Caco-2 (cell line): Measurements from ENCODE around the gene FEM1C. TPM values are rescaled to one million over a fixed set of nuclear protein-coding genes. Genes with fewer than 3 reads are reported as not detected.

Experiments
- BruUV-seq: library from RNA; stranded (reverse); fragments of 400-500 nt; replicated peaks from 2 replicates; lab custom pipeline; 2021; lab: Mats Ljungman, UMichigan
- CTCF ChIA-PET: fragments of 300-600 bp; sonication (Branson Sonifier 250); formaldehyde crosslinking; loops from one replicate; lab custom pipeline; 2022; ENCODE audit warnings: antibody characterized with exemption; lab: Charles Lee
- POLR2A ChIA-PET: fragments of 300-600 bp; sonication (Branson Sonifier 250); formaldehyde crosslinking; loops from one replicate; lab custom pipeline; 2022; ENCODE audit warnings: antibody characterized with exemption; lab: Charles Lee
- DNase-seq, 2 experiments: peaks; one replicate each; pipeline versions ENCODE4 v3.0.0 to v3.0.0-alpha.2; 2020 to 2022
- H3K27me3 ChIP-seq: replicated peaks from 2 replicates; pipeline ENCODE4 v1.6.0; 2011; ENCODE audit warnings: low read length; ENCODE audit not compliant: control insufficient read depth, insufficient read depth
- H3K36me3 ChIP-seq: 2 replicates; pipeline ENCODE4 v1.5.1; 2011; ENCODE audit warnings: low read length; ENCODE audit not compliant: control insufficient read depth, insufficient read depth
- H3K4me1 ChIP-seq: fragments of 250-450 bp; sonication (Bioruptor Pico); 2 replicates; pipeline ENCODE4 v1.5.1; 2020; ENCODE audit warnings: mild to moderate bottlenecking
- H3K4me3 ChIP-seq: 2 replicates; pipeline ENCODE4 v1.5.1; 2011; ENCODE audit warnings: low read depth, mild to moderate bottlenecking, control low read depth, low read length
- H3K9me3 ChIP-seq: fragments of 250-450 bp; sonication (Bioruptor Pico); 2 replicates; pipeline ENCODE4 v1.5.1; 2020; ENCODE audit warnings: mild to moderate bottlenecking, moderate library complexity
- H3K27ac Mint-ChIP-seq: one replicate; pipeline ENCODE4 v1.8.0; 2022; ENCODE audit warnings: mixed read lengths; ENCODE audit not compliant: unreplicated experiment
- H3K27me3 Mint-ChIP-seq: one replicate; pipeline ENCODE4 v1.8.0; 2022; ENCODE audit warnings: mixed read lengths; ENCODE audit not compliant: insufficient read depth, unreplicated experiment
- H3K36me3 Mint-ChIP-seq: one replicate; pipeline ENCODE4 v1.8.0; 2022; ENCODE audit warnings: mild to moderate bottlenecking, mixed read lengths; ENCODE audit not compliant: insufficient read depth, unreplicated experiment
- H3K4me1 Mint-ChIP-seq: one replicate; pipeline ENCODE4 v1.8.0; 2022; ENCODE audit warnings: low read depth, mixed read lengths; ENCODE audit not compliant: unreplicated experiment
- H3K4me3 Mint-ChIP-seq: one replicate; pipeline ENCODE4 v1.8.0; 2022; ENCODE audit warnings: mild to moderate bottlenecking, moderate library complexity, mixed read lengths; ENCODE audit not compliant: unreplicated experiment
- H3K9me3 Mint-ChIP-seq: one replicate; pipeline ENCODE4 v1.8.0; 2022; ENCODE audit warnings: mixed read lengths; ENCODE audit not compliant: unreplicated experiment
- CTCF ChIP-seq, 2 experiments: fragments of 200-600 bp in 1 of 2; IDR thresholded peaks; 1 replicate in 1 of 2; 2 replicates in 1 of 2; pipeline versions ENCODE4 v1.5.1 to v1.8.0; 2011 to 2022; ENCODE audit warnings: antibody characterized with exemption in 1 of 2, control low read depth in 1 of 2, inconsistent platforms in 1 of 2, low read depth in 1 of 2, low read length in 1 of 2, mild to moderate bottlenecking in 1 of 2, moderate library complexity in 1 of 2; ENCODE audit not compliant: insufficient read depth in 1 of 2, severe bottlenecking in 1 of 2, unreplicated experiment in 1 of 2
- intact Hi-C: fragments of 100-400 bp; cut with micrococcal nuclease; formaldehyde crosslinking; loops from one replicate; pipeline ENCODE4 v1.10.0; 2022; ENCODE audit not compliant: unreplicated experiment
- total RNA-seq: library from RNA; stranded (reverse); gene quantifications from 2 replicates; pipeline ENCODE4 v1.2.3, GENCODE V29; 2022

FEM1C gene
- total RNA-seq, 1 experiment from 2014 or later = 11.8 TPM

- Mint-ChIP-seq H3K4me1 (no peaks in the 10 kb centered on the region), H3K9me3 (no peaks in the 10 kb centered on the region), H3K4me3 (no peak overlapping the region), H3K27ac (no peak overlapping the region), H3K27me3 (no peaks in the 10 kb centered on the region), H3K36me3 (no peaks in the 10 kb centered on the region)
- intact Hi-C loops = no loop called here
- TF ChIP-seq CTCF (IDR thresholded peaks at IDR 0.05; ENCODE audit: insufficient read depth in 1 of 2, low read depth in 1 of 2, low read length in 1 of 2, severe bottlenecking in 1 of 2, unreplicated experiment in 1 of 2) = no peak
- Histone ChIP-seq H3K4me3 (no peak overlapping the region), H3K9me3 (no peaks in the 10 kb centered on the region), H3K4me1 (no peaks in the 10 kb centered on the region), H3K36me3 (no peaks in the 10 kb centered on the region), H3K27me3 (no peaks in the 10 kb centered on the region)
- DNase-seq = no peak
- BruUV-seq = no TSS peak
- ChIA-PET CTCF (no interaction called here), POLR2A (no interaction called here)
These were observed 38.9 kb upstream of the FEM1C start for GRCh38 chr5:115583474-115583873.

GRCh38 chr5:115580941-115581340 lies 36.4 kb upstream of the FEM1C start:
- Histone ChIP-seq H3K4me1 (no peaks in the 10 kb centered on the region), H3K9me3 (no peaks in the 10 kb centered on the region), H3K36me3 (no peaks in the 10 kb centered on the region), H3K27me3 (no peaks in the 10 kb centered on the region), H3K4me3 (no peak overlapping the region)
- H3K27me3 Mint-ChIP-seq = no peaks in the 10 kb centered on the region
- H3K36me3 Mint-ChIP-seq = no peaks in the 10 kb centered on the region
- H3K27ac Mint-ChIP-seq = no peak overlapping the region
- TF ChIP-seq CTCF (IDR thresholded peaks at IDR 0.05; ENCODE audit: insufficient read depth in 1 of 2, low read depth in 1 of 2, low read length in 1 of 2, severe bottlenecking in 1 of 2, unreplicated experiment in 1 of 2) = no peak
- BruUV-seq = no TSS peak
- intact Hi-C loops = no loop called here
- CTCF ChIA-PET = no interaction called here
- no peaks in the 10 kb centered on the region for H3K4me1 Mint-ChIP-seq
- no peak for DNase-seq
- H3K9me3 Mint-ChIP-seq = no peaks in the 10 kb centered on the region
- POLR2A ChIA-PET = no interaction called here
- no peak overlapping the region for H3K4me3 Mint-ChIP-seq

- H3K36me3 ChIP-seq = no peaks in the 10 kb centered on the region
- Mint-ChIP-seq H3K27ac (no peak overlapping the region), H3K4me3 (no peak overlapping the region), H3K4me1 (no peaks in the 10 kb centered on the region), H3K36me3 (no peaks in the 10 kb centered on the region), H3K9me3 (no peaks in the 10 kb centered on the region), H3K27me3 (no peaks in the 10 kb centered on the region)
- TF ChIP-seq CTCF (IDR thresholded peaks at IDR 0.05; ENCODE audit: insufficient read depth in 1 of 2, low read depth in 1 of 2, low read length in 1 of 2, severe bottlenecking in 1 of 2, unreplicated experiment in 1 of 2) = no peak
- POLR2A ChIA-PET = no interaction called here
- intact Hi-C loops = no loop called here
- H3K4me3 ChIP-seq = no peak overlapping the region
- CTCF ChIA-PET = no interaction called here
- no peaks in the 10 kb centered on the region for H3K4me1 ChIP-seq
- no peak for DNase-seq
- H3K27me3 ChIP-seq = no peaks in the 10 kb centered on the region
- no TSS peak for BruUV-seq
- no peaks in the 10 kb centered on the region for H3K9me3 ChIP-seq
These were observed 35.2 kb upstream of the FEM1C start for GRCh38 chr5:115579747-115580173.
